Measurements from ENCODE around the gene TACO1. TPM values are rescaled to one million over a fixed set of nuclear protein-coding genes. Genes with fewer than 3 reads are reported as not detected.

TACO1 gene
- total and polyA plus RNA-seq, 2 of the 4 experiments (the other 2 are of a cell fraction): 6.5 to 28.8 TPM

DNA sequence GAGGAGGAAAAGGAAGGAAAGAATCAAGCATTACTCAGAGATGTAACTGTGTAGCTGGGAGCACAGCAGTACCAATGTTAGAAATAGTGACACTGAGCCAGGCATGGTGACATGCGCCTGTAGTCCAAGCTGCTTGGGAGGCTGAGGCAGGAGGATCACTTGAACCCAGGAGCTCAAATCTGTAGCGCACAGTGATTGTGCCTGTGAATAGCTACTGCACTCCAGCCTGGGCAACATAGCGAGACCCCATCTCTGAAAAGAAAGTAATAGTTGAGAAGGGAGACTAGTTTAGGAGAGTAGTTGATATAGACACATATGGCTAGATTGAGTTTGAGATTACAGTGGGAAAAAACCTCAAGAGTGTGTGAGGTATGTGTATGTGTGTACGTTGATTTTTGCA lies 39.3 kb downstream of the TACO1 start:
- H3K23ac ChIP-seq (ENCODE audit: low read depth, low read length): no peak overlapping the region
- H3K4me3 ChIP-seq (ENCODE audit: insufficient read depth, low read depth, low read length): no peak overlapping the region
- CTCF ChIA-PET: no interaction called here
- H2AFZ ChIP-seq (replicated peaks; ENCODE audit: low read length, poor library complexity): no peak overlapping the region
- no peak overlapping the region for H3K27ac ChIP-seq (ENCODE audit: insufficient read depth, low read length)
- H3K4me2 ChIP-seq (ENCODE audit: low read depth, low read length): no peak overlapping the region
- dilution Hi-C loops (cut with HindIII; ENCODE audit: low sequenced_read_pairs, unreplicated experiment): no loop called here
- no peaks in the 10 kb centered on the region for H3K27me3 ChIP-seq (ENCODE audit: control insufficient read depth, insufficient read depth, low read length)
- no peak overlapping the region for H4K91ac ChIP-seq (ENCODE audit: insufficient read depth, low read depth, low read length)
- H2BK120ac ChIP-seq (ENCODE audit: low read depth, low read length): no peak overlapping the region
- H2AK9ac ChIP-seq (replicated peaks; ENCODE audit: low read depth, low read length, poor library complexity): no peak overlapping the region
- WGBS, 2 experiments (ENCODE audit: extremely low coverage in 2 of 2, insufficient read length in 1 of 2): 100% methylated on average over 2 of the region's 4 CpGs; no CpG with 5 or more reads in 1 of the 2 experiments
- H4K8ac ChIP-seq (ENCODE audit: low read depth in 2 of 2, low read length in 2 of 2): no peak overlapping the region
- peaks cover 2% of the 10 kb centered on the region; the same call in 1 of the 2 replicates for H3K4me1 ChIP-seq (ENCODE audit: control insufficient read depth, insufficient read depth, low read length)
- no peak for TF ChIP-seq MAZ (IDR thresholded peaks at IDR 0.05; ENCODE audit: borderline replicate concordance, low read depth, low read length)
- TF ChIP-seq, protein P1, sequence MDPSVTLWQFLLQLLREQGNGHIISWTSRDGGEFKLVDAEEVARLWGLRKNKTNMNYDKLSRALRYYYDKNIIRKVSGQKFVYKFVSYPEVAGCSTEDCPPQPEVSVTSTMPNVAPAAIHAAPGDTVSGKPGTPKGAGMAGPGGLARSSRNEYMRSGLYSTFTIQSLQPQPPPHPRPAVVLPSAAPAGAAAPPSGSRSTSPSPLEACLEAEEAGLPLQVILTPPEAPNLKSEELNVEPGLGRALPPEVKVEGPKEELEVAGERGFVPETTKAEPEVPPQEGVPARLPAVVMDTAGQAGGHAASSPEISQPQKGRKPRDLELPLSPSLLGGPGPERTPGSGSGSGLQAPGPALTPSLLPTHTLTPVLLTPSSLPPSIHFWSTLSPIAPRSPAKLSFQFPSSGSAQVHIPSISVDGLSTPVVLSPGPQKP (IDR thresholded peaks at IDR 0.05; ENCODE audit: borderline replicate concordance, low read depth, low read length): no peak
- no peak for TF ChIP-seq MXI1 (IDR thresholded peaks at IDR 0.05; ENCODE audit: borderline replicate concordance, low read depth, low read length)
- TF ChIP-seq CHD1 (IDR thresholded peaks at IDR 0.05; ENCODE audit: low read depth, low read length): no peak
- TF ChIP-seq BHLHE40 (IDR thresholded peaks at IDR 0.05; ENCODE audit: low read depth, low read length): no peak
- TF ChIP-seq CEBPB (IDR thresholded peaks at IDR 0.05; ENCODE audit: low read depth, low read length): no peak
- TF ChIP-seq RAD21 (IDR thresholded peaks at IDR 0.05; ENCODE audit: low read length): no peak
- H2BK5ac ChIP-seq (ENCODE audit: low read depth, low read length, poor library complexity, severe bottlenecking): no peak overlapping the region
- H3K56ac ChIP-seq (ENCODE audit: extremely low read depth, insufficient read depth, low read length): no peak overlapping the region
- H3K36me3 ChIP-seq (ENCODE audit: control insufficient read depth, insufficient read depth, low read length): peaks cover 6% of the 10 kb centered on the region
- BruUV-seq (replicated peaks): no TSS peak
- no peak overlapping the region for H3K14ac ChIP-seq (replicated peaks; ENCODE audit: low read depth, low read length)
- DNase-seq (no peak), ATAC-seq (ENCODE audit: low read depth) (no peak)
- intact Hi-C loops (cut with micrococcal nuclease): no loop called here
- H3K9ac ChIP-seq (ENCODE audit: low read depth, low read length): no peak overlapping the region
- H2BK20ac ChIP-seq (ENCODE audit: low read depth, low read length): no peak overlapping the region
- H2AK5ac ChIP-seq (ENCODE audit: low read depth, low read length): no peak overlapping the region
- H3K9me3 ChIP-seq (ENCODE audit: control insufficient read depth, insufficient read depth, low read length): no peaks in the 10 kb centered on the region
- no peak overlapping the region for H2BK15ac ChIP-seq (ENCODE audit: low read depth, low read length)
- no peak overlapping the region for H3K4ac ChIP-seq (ENCODE audit: low read depth, low read length)
- H4K5ac ChIP-seq (ENCODE audit: low read depth, low read length): no peak overlapping the region
- H3K18ac ChIP-seq (ENCODE audit: low read depth, low read length): no peak overlapping the region
- peaks cover 0 to 6% of the 10 kb centered on the region in 2 experiments; a peak in 2 of 4 replicates for H3K79me1 ChIP-seq (ENCODE audit: low read depth in 1 of 2, low read length in 2 of 2)
- POLR2A ChIA-PET (ENCODE audit: unreplicated experiment): no interaction called here
- in situ Hi-C loops (cut with MboI; ENCODE audit: low sequenced_read_pairs): no loop called here
- H4K20me1 ChIP-seq (ENCODE audit: insufficient read depth, low read length): 0 out of 2 replicates have a peak, but pooled peaks cover 3% of the 10 kb centered on the region
- peaks cover 11% of the 10 kb centered on the region; the same call in 1 of the 2 replicates for H3K9me1 ChIP-seq (ENCODE audit: insufficient read depth, low read length)
